GM19463 (cell line): Measurements from ENCODE around the gene KCNIP4.

ENCODE experiments used
- ATAC-seq: cut with Tn5 transposase; IDR thresholded peaks from one replicate; pipeline ENCODE4 v1.9.1; 2021; ENCODE audit warnings: mild to moderate bottlenecking, moderate library complexity; ENCODE audit not compliant: unreplicated experiment

The KCNIP4 gene

DNA sequence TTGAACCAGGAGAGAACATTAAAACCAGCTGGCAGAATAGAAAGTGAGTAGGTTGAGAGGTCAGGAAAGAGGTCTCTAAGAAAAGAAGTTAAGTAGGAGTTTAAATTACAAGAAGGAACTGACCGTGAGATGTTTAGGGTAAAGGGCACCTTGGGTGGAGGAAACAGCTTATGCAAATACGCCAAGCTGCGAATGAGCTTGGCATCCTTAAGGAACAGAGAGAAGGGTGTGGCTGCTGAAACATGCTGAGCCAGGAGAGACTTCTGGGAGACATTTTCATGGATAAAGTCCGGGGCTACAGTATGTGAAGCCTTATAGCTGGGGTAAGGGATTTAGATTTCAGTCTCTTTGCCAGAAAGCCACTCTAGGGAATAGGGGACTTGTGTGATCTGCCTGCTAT, 249.1 kb downstream of the KCNIP4 start:
- no peak for ATAC-seq

- no peak for ATAC-seq
Measured at GRCh38 chr4:21697583-21697982, 251.0 kb downstream of the KCNIP4 start.

DNA sequence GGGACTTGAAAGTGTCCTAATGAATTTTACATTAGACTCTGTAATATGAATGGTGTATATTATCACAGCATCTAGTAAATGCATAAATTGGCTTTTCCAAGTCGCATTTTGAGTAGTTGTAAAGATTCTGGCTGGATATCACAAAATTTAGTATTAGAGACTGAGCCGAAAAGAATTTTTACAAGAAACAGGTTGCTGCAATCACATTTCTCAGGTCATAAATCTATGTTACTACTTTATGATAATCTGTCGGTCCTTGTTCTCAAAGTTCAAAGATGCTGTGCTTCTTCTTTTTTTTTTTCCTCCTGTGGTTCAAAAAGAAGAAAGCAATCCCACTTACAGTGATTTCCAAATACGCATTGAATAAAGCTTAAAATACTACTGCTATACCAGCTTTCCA, 253.4 kb downstream of the KCNIP4 start:
- no peak for ATAC-seq

GRCh38 chr4:21692241-21692640, 256.3 kb downstream of the KCNIP4 start:
- no peak for ATAC-seq

GRCh38 chr4:21688596-21689265, 259.8 kb downstream of the KCNIP4 start:
- no peak for ATAC-seq

- ATAC-seq, result no peak
Measured at GRCh38 chr4:21685911-21686310, 262.7 kb downstream of the KCNIP4 start.

DNA sequence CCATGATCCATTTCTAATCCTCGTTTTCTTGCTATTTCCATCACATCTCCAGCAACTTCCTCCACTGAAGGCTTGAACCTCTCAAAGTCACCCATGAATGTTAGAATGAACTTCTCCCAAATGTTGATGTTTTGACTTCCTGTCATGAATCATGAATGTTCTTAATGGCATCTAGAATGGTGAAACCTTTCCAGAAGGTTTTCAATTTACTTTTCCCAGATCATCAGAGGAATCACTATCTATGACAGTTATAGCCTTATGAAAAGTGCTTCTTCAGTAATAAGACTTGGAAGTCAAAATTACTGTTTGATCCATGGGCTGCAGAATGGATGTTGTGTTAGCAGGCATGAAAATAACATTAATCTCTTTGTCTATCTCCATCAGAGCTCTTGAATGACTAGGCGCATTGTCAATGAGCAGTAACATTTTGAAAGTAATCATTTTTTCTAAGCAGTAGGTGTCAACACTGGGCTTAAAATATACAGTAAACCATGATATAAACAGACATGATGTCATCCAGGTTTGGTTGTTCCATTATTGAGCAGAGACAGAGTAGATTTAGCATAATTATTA, 268.2 kb downstream of the KCNIP4 start:
- ATAC-seq, result no peak

- ATAC-seq, result no peak
Measured at GRCh38 chr4:21678711-21679110, 269.9 kb downstream of the KCNIP4 start.

- no peak for ATAC-seq
Measured at GRCh38 chr4:21677173-21677572, 271.4 kb downstream of the KCNIP4 start.

DNA sequence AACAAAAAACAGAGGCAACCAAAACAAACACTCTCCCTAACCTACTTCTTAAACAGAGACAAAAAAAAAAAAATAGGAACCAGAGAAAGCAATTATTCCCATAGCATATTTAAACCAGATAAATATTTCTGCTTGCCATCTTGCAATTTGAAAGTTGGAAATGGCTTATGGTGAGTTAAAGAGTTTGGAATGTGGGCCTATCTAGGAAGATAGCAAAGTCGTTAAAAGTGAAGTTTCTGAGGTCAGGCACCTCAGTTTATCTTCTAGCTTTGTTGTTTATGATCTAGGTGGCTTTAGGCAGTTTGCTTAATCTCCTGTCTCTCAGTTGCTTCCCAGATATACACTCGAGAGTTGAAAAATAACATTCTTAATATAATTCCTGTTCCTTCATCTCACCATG, 284.2 kb downstream of the KCNIP4 start:
- no peak for ATAC-seq

DNA sequence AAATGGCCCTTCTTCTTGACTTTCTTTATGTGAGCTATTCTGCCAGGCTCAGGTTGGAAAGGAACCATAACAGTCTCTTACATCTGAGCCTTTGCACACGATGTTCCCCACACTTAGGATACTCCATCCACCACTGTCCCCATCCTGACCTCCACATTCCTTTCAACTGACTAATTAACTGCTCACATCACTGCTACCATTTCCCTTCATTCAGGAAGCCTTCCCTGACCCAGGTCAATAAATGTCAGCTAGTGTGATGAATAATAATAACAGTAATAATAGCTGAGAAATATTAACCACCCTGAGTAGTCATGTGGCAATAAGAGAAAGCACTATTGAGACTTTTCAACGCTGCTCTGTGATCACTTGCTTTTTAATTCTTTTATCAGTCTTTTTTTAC, 291.7 kb downstream of the KCNIP4 start:
- no peak for ATAC-seq

- ATAC-seq, result no peak
Measured at GRCh38 chr4:21655031-21655430, 293.5 kb downstream of the KCNIP4 start.

DNA sequence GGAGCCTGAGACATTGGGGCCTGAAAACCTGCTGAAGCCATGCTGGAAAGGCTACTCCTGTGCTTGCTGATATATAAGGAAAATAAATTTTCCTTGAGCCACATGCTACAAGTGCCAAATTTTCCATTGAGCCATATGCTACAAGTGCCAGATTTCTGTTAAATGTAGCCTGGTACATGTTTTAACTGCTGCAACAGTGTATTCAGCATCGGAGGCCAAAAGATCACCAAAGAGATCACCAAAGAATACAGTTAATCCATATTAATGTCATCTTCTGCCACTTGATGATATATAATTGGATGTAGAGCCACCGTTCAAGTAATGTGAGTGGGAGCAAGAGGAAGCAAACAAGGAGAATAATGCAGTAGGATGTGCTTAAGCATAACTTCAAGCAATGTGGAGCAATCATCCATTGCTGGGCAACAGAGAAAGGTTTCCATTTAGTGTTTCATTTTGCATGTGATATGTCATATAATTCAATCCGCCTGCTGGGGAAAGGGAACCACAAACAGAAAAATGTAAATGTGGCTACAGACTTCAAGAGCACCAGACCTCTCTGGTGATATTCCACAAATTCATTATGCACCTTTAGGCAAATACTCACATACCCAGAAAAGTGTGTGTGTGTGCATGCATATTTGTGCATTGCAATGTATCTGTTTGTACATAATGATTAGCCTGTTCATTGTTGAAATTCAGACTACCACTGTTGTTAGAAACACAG, 295.9 kb downstream of the KCNIP4 start:
- ATAC-seq, result no peak

DNA sequence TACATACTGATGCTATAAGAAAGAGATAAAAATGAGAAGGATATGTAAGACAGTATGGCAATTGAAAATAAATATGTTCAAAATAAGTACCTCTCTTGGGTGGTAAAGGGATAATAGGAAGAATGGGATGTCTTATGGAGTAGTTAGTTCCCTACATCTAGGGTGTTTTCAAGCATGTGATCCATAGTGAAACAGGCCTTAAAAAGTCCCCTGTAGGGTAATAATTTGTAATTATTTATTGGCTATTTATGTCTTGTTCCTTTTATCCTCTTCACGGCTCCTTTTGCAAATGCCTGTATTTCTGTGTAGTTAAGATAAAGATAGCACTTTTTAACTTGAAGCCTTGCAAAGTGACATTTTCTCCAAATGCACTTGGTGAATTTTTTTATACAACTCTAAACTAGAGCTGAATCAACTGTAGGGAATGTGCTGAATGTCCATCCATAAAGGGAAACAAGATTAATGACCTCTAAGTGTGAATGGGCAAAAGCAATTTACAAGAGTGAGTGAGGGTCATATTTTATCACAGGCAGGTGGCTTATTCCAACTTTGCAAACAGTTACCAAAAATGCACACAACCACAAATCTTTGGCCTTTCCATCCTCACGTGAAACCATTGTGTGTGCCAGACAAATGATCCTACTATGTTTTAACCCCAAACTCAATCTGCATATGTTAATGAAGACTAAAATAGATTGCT, 299.0 kb downstream of the KCNIP4 start:
- ATAC-seq, result no peak

DNA sequence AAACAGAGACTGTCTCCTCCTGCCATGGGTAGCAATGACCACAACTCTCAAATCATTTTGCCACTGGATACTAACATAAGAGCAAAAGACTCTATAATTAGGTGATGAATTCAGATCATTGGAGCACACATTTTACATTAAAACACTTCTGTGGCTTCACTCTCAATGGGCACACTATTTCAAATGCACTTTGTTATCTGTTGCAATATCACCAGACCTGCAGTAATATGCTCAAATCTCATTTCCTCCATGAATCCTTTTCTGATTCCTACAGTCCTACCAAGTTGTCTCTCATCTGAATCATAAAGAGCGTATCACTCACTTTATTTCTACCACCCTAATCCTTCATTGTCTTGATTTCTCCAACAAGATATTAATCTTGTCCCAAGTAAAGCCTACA, 302.8 kb downstream of the KCNIP4 start:
- ATAC-seq, result no peak

GRCh38 chr4:21641696-21642095, 306.9 kb downstream of the KCNIP4 start:
- ATAC-seq, result no peak

DNA sequence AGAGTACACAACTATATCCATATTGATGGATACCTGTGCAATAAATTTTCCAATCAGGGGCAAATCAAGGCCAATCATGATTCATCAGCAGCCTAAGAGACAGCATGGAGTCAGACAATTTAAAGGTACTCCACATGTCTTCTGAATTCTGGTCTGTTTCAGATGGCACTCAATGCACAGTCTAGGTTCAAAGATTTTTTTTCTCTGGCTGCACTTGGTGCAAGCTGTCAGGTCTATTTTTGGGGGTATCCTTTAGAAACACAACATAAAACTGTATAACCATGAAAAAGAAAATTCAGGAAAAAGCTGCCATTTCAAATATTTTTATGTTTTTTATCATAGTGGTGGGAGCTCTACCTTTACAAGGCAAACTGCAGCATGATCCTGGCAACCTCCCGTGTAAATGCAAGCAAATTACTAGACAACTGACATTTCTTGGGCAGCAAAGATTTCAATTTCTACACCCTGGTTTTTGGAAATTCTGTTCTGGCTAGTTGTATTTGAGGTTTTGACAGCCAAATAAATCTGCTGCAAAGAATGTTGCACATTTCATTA, 310.3 kb downstream of the KCNIP4 start:
- ATAC-seq, result no peak

GRCh38 chr4:21628916-21629610, 319.5 kb downstream of the KCNIP4 start:
- ATAC-seq, result no peak

DNA sequence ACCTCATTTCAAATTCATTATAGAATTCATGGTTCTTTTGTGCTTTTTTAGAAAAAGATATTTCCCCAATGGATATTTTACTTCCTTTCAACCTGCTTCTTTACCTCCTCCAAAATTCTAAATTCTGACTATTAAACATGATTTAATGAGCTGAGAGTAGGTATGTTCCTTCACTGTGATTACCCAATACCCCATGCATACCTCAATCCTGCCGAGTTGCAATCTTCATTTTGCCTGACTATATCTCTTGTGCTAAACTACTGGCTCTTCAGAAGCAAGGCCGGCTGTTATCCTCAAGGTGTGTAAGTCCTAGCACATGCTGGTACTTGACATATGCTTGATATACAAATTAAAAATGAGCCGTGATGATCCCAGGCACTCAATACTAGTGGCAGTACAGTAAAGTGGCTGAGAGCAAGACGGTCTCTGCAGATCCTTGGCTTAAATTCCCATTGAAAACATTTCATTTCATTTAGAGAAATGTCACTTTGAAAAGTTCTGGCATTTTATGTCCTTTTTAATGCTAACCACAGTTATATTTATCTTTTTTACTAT, 320.4 kb downstream of the KCNIP4 start:
- no peak for ATAC-seq

DNA sequence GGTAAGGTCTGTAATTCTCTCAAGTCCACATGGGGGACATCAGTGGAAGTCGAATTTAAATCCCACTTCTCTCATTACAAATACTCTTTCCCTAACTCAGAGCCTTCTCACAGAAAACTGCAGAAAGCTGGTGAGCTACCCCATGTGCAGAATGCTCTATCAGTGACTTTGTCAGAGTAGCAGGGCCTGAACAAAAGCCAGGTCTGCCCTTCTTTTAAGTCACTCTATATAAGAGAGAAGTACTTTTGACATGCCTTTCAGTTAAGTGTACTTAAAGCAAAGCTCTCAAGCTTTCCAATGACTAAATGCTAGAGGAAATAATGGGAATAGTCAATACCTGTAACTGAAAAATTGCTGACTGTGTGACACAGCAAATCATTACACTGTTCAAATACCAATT, 323.1 kb downstream of the KCNIP4 start:
- ATAC-seq, result no peak

DNA sequence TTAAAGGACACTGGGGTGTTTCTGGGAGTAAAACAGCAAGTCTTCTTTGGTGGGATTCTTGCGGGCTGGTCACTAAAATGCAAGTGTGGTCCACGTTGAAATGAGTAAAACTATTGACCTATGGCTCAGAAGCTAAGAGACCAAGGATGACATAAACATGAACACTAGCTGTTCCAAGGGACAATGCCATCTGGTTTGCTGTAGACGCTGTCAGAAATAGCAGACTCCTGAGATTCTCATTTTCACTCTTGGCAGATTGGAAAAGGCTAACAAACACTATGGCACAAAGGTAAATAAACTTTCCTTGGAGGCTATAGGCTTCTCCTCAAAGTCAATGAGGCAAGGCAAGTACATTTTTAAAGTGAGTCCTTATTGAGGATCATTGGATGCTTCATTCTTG, 343.6 kb downstream of the KCNIP4 start:
- ATAC-seq, result no peak
